ENCODE data around the gene CLN6. TPM values are rescaled to one million over a fixed set of nuclear protein-coding genes. Genes with fewer than 3 reads are reported as not detected.

CLN6 gene
- total RNA-seq, 4 donors from 2014 or later = 1.8 to 34.0 (median 13.1) TPM

DNA sequence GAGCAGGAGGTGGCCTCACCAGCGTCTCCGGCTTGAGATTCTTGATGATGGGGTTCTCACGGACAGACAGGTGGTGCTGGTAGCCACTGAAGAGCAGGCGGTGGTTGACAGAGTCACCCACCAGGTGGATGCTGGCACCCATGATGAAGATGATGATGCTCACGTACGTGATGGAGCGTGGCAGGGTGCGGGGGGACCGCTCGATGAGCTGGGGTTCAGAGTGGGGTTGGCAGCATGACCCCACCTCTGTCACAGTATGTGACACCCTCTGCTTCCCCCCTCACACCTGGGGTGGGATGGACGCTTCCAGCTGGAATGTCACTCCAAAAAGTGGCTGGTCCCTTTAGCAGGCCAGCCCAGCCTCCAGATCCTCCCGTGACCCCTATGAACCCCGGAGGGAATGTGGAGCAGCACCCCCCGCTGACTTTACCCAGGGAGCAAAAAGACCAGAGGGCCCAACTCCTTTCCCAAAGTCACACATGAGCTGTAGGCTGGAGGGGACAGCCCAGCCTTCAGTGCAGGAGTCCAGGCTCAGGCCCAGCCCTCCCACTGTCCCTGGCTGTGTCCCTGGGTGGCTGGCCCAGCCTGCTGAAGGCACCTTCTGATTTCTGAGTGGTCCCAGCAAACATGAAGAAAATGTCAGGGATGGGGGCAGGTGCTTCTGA lies 17.7 kb downstream of the CLN6 start:
- H3K27me3 ChIP-seq = no peaks in the 10 kb centered on the region
- no peak for TF ChIP-seq POLR2A (IDR thresholded peaks at IDR 0.05)
- TF ChIP-seq, protein P1, sequence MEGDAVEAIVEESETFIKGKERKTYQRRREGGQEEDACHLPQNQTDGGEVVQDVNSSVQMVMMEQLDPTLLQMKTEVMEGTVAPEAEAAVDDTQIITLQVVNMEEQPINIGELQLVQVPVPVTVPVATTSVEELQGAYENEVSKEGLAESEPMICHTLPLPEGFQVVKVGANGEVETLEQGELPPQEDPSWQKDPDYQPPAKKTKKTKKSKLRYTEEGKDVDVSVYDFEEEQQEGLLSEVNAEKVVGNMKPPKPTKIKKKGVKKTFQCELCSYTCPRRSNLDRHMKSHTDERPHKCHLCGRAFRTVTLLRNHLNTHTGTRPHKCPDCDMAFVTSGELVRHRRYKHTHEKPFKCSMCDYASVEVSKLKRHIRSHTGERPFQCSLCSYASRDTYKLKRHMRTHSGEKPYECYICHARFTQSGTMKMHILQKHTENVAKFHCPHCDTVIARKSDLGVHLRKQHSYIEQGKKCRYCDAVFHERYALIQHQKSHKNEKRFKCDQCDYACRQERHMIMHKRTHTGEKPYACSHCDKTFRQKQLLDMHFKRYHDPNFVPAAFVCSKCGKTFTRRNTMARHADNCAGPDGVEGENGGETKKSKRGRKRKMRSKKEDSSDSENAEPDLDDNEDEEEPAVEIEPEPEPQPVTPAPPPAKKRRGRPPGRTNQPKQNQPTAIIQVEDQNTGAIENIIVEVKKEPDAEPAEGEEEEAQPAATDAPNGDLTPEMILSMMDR (IDR thresholded peaks at IDR 0.05) = no peak
- intact Hi-C loops (cut with DNase I; ENCODE audit: low total_unique reads) = no loop called here

DNA sequence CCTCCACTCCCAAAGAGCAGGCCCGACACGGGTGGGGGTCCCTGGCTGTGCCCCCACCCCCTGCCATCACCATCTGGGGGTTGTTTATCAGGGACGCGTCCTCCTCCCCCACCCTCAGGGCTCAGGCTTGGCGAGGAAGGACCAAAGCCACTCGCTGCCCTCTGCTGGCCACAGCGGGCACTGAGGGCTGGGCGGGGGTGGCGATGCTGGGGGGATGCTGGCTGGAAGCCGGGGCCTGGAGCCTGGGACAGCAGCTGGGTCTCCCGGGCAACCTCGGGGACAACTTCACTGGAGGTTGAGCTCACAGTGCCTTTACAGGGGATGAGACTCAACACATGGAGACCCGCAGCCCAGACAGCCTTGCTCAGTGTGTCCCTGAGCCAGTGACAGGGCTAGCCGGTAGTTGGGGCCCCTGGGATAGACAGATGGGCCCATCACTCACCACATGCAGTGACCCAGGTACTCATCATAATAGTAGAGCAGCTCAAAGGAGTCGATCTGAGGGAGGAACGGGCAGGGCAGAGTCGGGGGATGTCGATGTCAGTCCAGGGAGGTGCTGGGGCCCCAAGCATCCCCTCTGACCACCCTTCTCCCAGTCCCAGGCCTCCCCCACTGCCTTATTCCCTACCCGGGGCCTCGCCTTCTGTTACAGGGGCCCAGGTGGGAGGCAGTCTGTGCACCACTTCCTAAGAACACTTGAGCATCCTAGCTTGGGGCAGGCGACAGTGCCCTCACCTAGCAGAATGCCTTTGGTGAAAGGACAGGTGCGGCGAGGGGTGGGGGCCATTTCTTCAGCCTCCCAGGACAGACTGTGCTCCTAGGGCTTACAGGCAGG lies 18.5 kb downstream of the CLN6 start:
- Histone ChIP-seq H3K4me3 (no peak overlapping the region), H3K27me3 (no peaks in the 10 kb centered on the region), H3K4me1 (no peaks in the 10 kb centered on the region), H3K9me3 (no peaks in the 10 kb centered on the region), H3K36me3 (no peaks in the 10 kb centered on the region), H3K27ac (peak overlapping the region in 1 of 2 donors; percentile 14)
- DNase-seq = peak; percentile 64 to 70
- no peak for TF ChIP-seq POLR2A (IDR thresholded peaks at IDR 0.05)
- TF ChIP-seq, protein P1 (IDR thresholded peaks at IDR 0.05) = peak; percentile 79 to 88 (median 84)
- intact Hi-C loops (cut with DNase I; ENCODE audit: low total_unique reads) = no loop called here

More for the DNA sequence above, 17.7 kb downstream of the CLN6 start:
- Histone ChIP-seq H3K4me1 (no peaks in the 10 kb centered on the region), H3K9me3 (no peaks in the 10 kb centered on the region), H3K36me3 (no peaks in the 10 kb centered on the region), H3K27ac (no peak overlapping the region), H3K4me3 (no peak overlapping the region)
- no peak for DNase-seq

DNA sequence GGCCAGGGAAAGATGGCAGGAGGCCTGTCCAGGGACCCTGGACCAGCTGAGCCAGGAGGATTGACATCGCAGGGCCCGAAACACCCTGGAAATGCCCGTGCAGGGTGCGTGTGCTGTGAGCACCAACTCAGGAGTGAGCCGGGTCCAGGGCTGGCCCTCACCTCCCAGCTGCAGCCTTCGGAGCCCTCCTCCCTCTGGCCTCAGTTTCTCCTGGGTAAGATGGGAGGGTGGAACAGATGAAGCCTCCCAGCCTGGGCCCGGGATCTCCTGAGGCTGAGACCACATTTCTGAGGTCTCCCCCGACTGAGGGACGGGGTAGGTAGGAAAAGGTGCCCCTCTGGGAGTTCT lies 19.1 kb downstream of the CLN6 start:
- Histone ChIP-seq H3K4me3 (no peak overlapping the region), H3K36me3 (no peaks in the 10 kb centered on the region), H3K27me3 (no peaks in the 10 kb centered on the region), H3K4me1 (peaks cover 0 to 3% of the 10 kb centered on the region in 2 donors), H3K27ac (peak overlapping the region in 1 of 2 donors; percentile 14), H3K9me3 (no peaks in the 10 kb centered on the region)
- intact Hi-C loops (cut with DNase I; ENCODE audit: low total_unique reads) = no loop called here
- no peak for DNase-seq
- TF ChIP-seq, protein P1 (IDR thresholded peaks at IDR 0.05) = no peak
- TF ChIP-seq POLR2A (IDR thresholded peaks at IDR 0.05) = no peak

DNA sequence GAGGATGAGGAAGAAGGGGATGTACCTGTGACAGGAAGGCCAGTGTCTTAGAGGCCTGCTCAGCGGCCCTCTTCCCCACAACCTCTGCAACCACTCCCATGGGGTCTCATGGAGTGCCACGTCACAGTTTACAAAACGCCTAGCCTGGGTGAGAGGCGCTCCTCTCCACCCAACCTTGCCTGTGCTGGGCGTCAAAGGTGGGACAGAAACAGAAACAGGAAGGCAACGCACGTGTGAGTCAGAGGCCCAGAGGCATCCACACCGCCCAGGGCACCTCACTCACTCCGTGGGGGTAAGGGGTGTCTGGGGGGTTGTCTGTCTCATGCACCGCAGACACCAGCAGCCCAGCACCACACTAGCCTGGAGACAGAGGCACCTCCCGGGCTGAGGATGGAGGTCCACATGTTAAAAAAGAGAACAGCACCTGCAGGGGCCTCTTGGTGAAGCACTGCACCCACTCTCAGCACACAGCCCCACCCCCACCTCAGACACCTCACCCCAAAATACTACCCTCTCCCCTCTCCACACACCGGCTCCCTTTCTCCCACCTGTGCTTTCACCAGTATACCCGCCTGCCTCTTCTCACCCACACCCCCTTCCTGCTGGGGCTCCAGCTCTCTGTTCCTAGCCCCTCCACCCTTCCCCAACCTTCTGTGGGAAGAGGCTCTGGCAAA lies 19.7 kb downstream of the CLN6 start:
- no peaks in the 10 kb centered on the region for H3K36me3 ChIP-seq
- no peak overlapping the region for H3K4me3 ChIP-seq
- H3K4me1 ChIP-seq = peaks cover 0 to 8% of the 10 kb centered on the region in 2 donors
- no peak overlapping the region for H3K27ac ChIP-seq
- H3K9me3 ChIP-seq = no peaks in the 10 kb centered on the region
- intact Hi-C loops (cut with DNase I; ENCODE audit: low total_unique reads) = no loop called here
- no peaks in the 10 kb centered on the region for H3K27me3 ChIP-seq
- no peak for DNase-seq
- no peak for TF ChIP-seq POLR2A (IDR thresholded peaks at IDR 0.05)
- TF ChIP-seq, protein P1 (IDR thresholded peaks at IDR 0.05) = no peak
